IPS DF 6.9 (cell line): ENCODE data around the gene TMOD1.

ENCODE experiments used
- DNase-seq: peaks from one replicate; pipeline ENCODE4 v3.0.0-alpha.2; 2013; ENCODE audit warnings: low read depth, low spot score
- H3K27ac ChIP-seq: one replicate; pipeline ENCODE4 v1.5.1; 2013; ENCODE audit warnings: low read length, control low read depth
- H3K27me3 ChIP-seq: 2 replicates; pipeline ENCODE4 v1.6.1; 2013; ENCODE audit warnings: mild to moderate bottlenecking, low read length; ENCODE audit not compliant: control insufficient read depth, insufficient read depth
- H3K36me3 ChIP-seq: 2 replicates; pipeline ENCODE4 v1.6.1; 2013; ENCODE audit warnings: low read length; ENCODE audit not compliant: control insufficient read depth, insufficient read depth
- H3K4me1 ChIP-seq: 2 replicates; pipeline ENCODE4 v1.6.1; 2013; ENCODE audit warnings: low read length; ENCODE audit not compliant: control insufficient read depth, insufficient read depth
- H3K4me3 ChIP-seq: 2 replicates; pipeline ENCODE4 v1.5.1; 2013; ENCODE audit warnings: mild to moderate bottlenecking, low read length
- H3K9me3 ChIP-seq: 2 replicates; pipeline ENCODE4 v1.6.1; 2013; ENCODE audit warnings: low read length, inconsistent platforms; ENCODE audit not compliant: control insufficient read depth, insufficient read depth
- WGBS: extraction: QIAGEN DNeasy Blood & Tissue Kit; methylation state at CpG from one replicate; pipeline ENCODE4 v1.1.7; 2013; ENCODE audit warnings: mixed read lengths, missing lambda C conversion rate; ENCODE audit not compliant: insufficient read length, insufficient coverage; 5-methylcytosine and 5-hydroxymethylcytosine counted together

Gene TMOD1

DNA sequence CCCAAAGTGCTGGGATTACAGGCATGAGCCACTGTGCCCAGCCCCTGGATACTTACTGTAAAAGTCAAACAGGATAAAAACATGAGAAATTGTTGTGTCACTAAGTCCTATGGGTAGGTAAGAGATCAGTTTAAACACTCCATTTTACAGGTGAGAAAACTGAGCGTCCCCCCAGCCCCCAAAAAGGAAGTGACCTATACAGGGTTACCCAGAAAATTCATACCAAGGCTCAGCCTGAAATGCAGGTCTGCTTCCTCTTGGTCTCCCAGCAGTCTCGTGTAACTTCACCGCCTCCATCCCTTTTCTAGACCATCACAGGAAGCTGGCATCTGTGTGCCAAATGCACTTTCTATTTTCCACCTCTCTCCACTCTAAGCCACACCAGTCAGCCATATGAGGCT, 57.2 kb downstream of the TMOD1 start:
- WGBS = no CpG with 5 or more reads among the region's 3 CpGs
- no peak overlapping the region for H3K27ac ChIP-seq

DNA sequence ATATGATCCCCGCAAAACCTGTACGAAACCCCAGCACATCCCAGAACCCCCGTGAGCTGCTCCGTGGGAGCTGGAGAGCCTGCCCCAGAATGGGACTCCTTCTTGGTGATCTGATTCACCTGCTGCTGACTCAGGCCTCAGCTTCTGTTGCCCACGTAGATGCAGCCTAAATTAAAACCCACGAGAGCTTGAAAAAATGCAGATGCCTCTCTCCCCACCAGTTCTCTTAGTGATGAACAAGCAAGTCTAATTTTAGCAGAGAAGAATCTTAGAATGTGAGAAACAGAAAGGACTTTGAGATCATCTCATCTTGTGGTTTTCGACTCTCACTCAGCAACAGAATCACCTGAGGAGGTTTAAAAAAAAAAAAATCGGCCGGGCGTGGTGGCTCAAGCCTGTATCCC, 57.6 kb downstream of the TMOD1 start:
- Histone ChIP-seq H3K9me3 (no peaks in the 10 kb centered on the region), H3K27me3 (no peaks in the 10 kb centered on the region), H3K27ac (no peak overlapping the region), H3K36me3 (no peaks in the 10 kb centered on the region), H3K4me3 (no peak overlapping the region), H3K4me1 (peaks cover 2% of the 10 kb centered on the region; the same call in 1 of the 2 replicates)
- WGBS = no CpG with 5 or more reads among the region's 10 CpGs
- DNase-seq = no peak

More for the DNA sequence above, 57.2 kb downstream of the TMOD1 start:
- Histone ChIP-seq H3K4me3 (no peak overlapping the region), H3K9me3 (no peaks in the 10 kb centered on the region), H3K4me1 (peaks cover 2% of the 10 kb centered on the region; the same call in 1 of the 2 replicates), H3K36me3 (no peaks in the 10 kb centered on the region), H3K27me3 (no peaks in the 10 kb centered on the region)
- DNase-seq = no peak

DNA sequence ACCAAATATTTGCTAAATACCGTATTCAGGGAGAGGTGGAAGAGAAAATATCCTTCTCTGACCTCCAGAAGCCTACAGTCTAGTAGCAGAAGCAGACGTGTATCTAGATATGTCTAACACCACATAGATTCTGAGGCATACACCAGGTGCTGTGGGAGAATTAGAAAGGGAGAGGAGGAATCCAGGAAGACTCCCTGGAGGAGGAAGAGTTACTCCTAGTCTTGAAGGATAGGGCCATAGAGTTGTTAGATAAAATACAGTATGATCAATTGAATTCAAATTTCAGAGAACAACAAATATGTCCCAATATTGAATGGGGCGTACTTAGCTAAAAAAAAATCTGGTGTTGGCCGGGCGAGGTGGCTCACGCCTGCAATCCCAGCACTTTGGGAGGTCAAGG, 58.7 kb downstream of the TMOD1 start:
- H3K27me3 ChIP-seq = no peaks in the 10 kb centered on the region
- H3K27ac ChIP-seq = no peak overlapping the region
- no peaks in the 10 kb centered on the region for H3K36me3 ChIP-seq
- H3K4me3 ChIP-seq = no peak overlapping the region
- H3K4me1 ChIP-seq = peaks cover 2% of the 10 kb centered on the region; the same call in 1 of the 2 replicates
- no CpG with 5 or more reads among the region's 6 CpGs for WGBS
- DNase-seq = no peak
- H3K9me3 ChIP-seq = no peaks in the 10 kb centered on the region

DNA sequence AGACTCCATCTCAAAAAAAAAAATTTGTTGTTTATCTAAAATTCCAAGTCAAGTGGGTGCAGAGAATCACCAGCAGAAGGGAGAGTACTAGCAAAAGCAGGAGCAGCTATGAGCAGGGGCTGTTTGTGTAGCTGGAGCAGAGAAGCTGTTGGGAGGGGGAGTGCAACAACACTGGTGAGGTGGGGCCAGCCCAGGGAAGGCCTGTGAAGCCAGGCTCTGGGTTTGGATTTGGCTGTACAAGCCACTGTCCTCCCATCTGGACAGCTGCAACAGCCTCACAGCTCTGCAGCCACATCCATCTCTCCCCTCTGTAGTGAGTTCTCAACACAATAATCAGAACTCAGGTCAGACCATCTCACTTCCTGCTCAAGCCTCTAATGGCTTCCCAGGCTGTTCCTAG, 59.4 kb downstream of the TMOD1 start:
- H3K4me1 ChIP-seq = peaks cover 2% of the 10 kb centered on the region; the same call in 1 of the 2 replicates
- no peak overlapping the region for H3K4me3 ChIP-seq

DNA sequence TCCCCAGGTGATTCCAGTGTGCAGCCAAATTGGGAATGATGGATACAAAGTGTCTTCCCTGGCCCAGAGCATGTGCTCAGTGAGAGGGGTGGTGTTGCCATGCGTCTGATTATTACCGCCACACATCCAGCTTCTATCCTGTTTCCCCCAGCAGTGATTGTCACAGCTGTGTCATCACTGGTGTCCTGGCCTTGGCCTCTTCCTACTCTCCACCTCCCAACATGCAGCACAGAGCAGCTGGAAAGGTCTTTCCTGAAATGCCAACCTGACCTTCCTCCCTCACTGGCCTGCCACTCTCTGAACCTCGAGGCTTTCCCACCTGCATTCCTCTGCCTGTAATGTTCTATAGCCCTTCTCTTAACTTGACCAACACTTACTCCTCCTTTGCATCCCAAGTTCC, 60.0 kb downstream of the TMOD1 start:
- Histone ChIP-seq H3K27ac (no peak overlapping the region), H3K9me3 (no peaks in the 10 kb centered on the region), H3K36me3 (no peaks in the 10 kb centered on the region), H3K4me3 (no peak overlapping the region), H3K4me1 (peaks cover 2% of the 10 kb centered on the region; the same call in 1 of the 2 replicates), H3K27me3 (no peaks in the 10 kb centered on the region)
- no CpG with 5 or more reads among the region's 3 CpGs for WGBS
- no peak for DNase-seq

More for the DNA sequence above, 59.4 kb downstream of the TMOD1 start:
- Histone ChIP-seq H3K27ac (no peak overlapping the region), H3K36me3 (no peaks in the 10 kb centered on the region), H3K9me3 (no peaks in the 10 kb centered on the region), H3K27me3 (no peaks in the 10 kb centered on the region)
- no peak for DNase-seq

DNA sequence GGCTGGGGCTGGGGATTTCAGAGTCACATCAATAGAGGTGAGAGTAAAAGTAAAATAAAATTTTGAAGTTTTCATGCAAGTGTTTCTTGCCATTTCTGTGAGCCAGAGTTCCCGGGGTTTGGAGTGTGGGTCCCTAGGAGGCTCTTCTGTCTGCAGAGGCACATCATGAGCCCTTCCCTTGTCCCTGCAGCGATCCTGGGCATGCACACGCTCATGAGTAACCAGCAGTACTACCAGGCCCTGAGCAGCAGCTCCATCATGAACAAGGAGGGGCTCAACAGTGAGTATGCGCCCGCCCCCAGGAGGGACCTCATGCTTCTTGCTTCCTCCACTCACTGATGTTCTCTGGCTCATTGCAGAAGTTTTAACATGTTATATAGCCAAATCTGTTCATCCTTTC, 61.1 kb downstream of the TMOD1 start:
- no peaks in the 10 kb centered on the region for H3K9me3 ChIP-seq
- H3K4me3 ChIP-seq = no peak overlapping the region
- H3K36me3 ChIP-seq = no peaks in the 10 kb centered on the region
- WGBS = no CpG with 5 or more reads among the region's 5 CpGs
- H3K27ac ChIP-seq = no peak overlapping the region
- no peaks in the 10 kb centered on the region for H3K27me3 ChIP-seq
- DNase-seq = no peak
- no peaks in the 10 kb centered on the region; the same call in 1 of the 2 replicates for H3K4me1 ChIP-seq

DNA sequence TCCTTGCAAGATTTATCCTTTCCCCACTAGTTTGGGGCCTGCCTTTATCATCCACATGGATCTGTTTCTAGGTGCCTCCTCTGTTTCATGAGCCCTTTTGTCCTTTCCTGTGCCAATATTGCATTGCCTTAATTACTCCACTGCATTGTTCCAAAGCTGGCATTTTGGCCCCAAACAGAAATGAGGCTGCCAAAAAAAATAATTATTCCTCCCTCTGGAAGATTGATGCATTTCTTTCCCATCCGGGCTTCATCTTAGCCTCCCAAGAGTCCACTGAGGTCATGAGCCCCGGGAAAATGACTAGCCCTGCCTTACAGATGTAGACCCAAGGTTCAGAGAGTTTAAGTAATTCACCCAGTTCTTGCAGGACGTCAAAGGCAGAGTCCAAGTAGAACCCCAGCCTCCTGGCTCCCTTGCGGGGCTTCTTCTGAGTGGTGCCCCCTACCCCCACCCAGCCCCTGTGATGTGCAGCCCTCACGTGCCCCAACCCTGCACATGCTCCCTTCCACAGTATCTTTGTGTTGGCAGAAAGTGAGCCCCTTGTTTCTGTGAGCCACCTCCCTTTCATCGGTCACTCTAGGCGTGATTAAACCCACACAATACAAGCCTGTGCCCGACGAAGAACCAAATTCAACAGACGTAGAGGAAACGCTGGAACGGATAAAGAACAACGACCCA, 62.1 kb downstream of the TMOD1 start:
- DNase-seq = no peak
- no CpG with 5 or more reads among the region's 13 CpGs for WGBS
- Histone ChIP-seq H3K4me3 (no peak overlapping the region), H3K27me3 (no peaks in the 10 kb centered on the region), H3K27ac (no peak overlapping the region), H3K9me3 (no peaks in the 10 kb centered on the region), H3K4me1 (no peaks in the 10 kb centered on the region), H3K36me3 (no peaks in the 10 kb centered on the region)

DNA sequence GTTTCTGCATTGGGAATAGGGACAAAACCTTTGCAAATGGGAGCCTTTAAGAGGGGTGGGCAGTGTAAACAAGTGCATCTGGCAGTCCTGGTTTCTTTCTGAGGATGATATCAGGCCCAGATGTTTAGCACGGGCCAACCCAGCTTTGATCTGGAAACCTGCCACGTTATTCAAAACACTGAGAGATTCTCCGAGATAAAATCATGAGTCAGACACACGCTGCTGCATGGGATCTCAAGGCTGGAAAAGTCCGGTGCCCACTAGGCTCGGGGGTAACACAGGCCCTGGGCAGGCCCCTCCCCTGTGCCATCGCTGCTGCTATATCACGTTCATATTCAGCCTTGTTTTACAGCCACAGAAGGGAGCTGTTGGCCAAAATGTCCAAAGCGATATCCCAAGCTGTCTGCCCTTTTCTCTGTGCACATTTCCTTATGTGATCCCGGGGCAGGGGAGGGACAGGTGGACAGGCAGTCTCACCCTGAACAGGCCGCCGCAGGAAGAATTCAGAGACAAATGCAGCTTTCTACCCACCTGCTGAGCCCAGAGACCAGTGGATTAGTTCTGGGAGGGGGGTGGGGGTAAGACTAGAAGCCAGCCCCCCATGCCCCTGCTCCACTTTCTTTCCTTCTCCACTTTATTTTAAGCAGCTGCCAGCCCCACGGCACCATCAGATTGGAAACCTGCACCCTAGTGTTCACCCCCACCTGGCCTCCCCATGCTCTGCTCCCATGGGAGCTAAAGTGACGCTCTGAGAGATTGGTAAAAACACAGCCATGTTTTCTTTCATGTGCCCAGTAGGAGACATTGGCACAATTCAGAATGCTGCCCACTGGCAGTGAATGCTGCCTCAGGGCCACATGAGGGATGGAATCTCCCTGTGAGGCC, 63.1 kb downstream of the TMOD1 start:
- no CpG with 5 or more reads among the region's 14 CpGs for WGBS
- H3K27ac ChIP-seq = no peak overlapping the region
- no peak for DNase-seq

DNA sequence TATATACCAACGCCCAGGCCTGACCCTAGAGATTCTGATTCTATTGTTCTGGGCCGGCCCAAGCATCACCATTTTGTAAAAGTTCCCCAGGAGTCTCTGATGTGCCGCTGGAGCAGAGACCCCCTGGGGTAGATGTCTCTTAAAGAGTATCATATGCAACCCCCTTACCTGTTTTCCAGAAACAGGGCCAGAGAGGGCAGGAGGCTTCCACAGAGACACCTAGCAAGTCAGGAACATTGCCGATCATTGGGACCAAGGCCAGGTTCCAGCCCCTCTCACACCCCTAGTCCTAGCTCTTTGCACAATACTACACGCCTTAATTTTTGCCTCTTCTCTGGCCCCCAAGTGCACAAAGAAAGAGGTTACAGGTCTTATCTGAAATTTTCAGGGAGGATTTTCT, 63.8 kb downstream of the TMOD1 start:
- H3K27ac ChIP-seq = no peak overlapping the region
- no peaks in the 10 kb centered on the region for H3K4me1 ChIP-seq
- no peaks in the 10 kb centered on the region for H3K27me3 ChIP-seq
- H3K4me3 ChIP-seq = no peak overlapping the region
- no CpG with 5 or more reads among the region's 5 CpGs for WGBS
- DNase-seq = no peak
- no peaks in the 10 kb centered on the region for H3K36me3 ChIP-seq
- no peaks in the 10 kb centered on the region for H3K9me3 ChIP-seq

More for the DNA sequence above, 63.1 kb downstream of the TMOD1 start:
- no peaks in the 10 kb centered on the region for H3K9me3 ChIP-seq
- no peak overlapping the region for H3K4me3 ChIP-seq
- no peaks in the 10 kb centered on the region for H3K4me1 ChIP-seq
- no peaks in the 10 kb centered on the region for H3K36me3 ChIP-seq
- H3K27me3 ChIP-seq = no peaks in the 10 kb centered on the region

DNA sequence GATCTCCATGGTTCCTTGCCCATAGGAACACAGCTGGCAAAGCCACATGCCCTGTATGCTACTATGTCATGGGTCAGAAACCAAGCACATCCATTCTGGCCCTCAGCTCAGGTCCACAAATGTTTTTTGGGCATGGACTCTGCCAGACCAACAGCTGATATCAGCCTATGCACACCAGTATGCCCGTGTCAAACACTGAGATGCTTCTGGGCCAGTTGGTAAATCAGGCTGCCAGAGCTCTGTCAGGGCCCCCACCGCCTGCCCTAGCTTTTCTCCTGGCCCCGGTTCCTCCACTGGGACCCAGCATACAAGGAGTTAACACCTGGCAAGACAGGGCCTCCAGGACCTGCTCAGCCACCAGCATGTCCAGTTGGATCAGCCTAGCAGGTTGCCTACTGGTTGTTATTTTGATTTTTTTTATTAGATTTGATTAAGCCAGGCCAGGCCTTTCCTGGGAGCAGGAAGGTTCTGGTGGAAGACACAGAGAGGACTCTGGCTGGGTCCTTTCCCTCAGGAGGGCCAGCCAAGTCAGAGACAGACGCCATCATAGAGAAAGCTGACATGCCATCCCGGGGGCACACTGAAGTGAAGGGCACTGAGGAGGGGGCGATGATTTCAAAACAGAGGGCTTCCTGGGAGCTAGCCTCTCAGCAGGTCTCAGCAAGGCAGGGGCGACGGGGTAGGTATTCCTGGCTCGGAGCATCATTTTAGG, 65.9 kb downstream of the TMOD1 start:
- Histone ChIP-seq H3K36me3 (no peaks in the 10 kb centered on the region), H3K27ac (no peak overlapping the region), H3K4me1 (no peaks in the 10 kb centered on the region), H3K4me3 (no peak overlapping the region), H3K27me3 (no peaks in the 10 kb centered on the region), H3K9me3 (no peaks in the 10 kb centered on the region)
- no peak for DNase-seq
- WGBS = no CpG with 5 or more reads among the region's 9 CpGs
